Measurements from ENCODE around the gene AP2A1. TPM values are rescaled to one million over a fixed set of nuclear protein-coding genes. Genes with fewer than 3 reads are reported as not detected.

AP2A1 gene
- total and polyA plus RNA-seq, 2 of the 13 experiments (the other 11 are each of a cell fraction or from before 2014, with no cell fraction given), result 22.7 to 39.7 TPM

- no peak for TF ChIP-seq MAZ (IDR thresholded peaks at IDR 0.05; ENCODE audit: borderline replicate concordance, low read depth, low read length)
- no peak for TF ChIP-seq MAZ (CRISPR knock-in tag; IDR thresholded peaks at IDR 0.05; ENCODE audit: low read depth)
- TF ChIP-seq ZNF644 (CRISPR knock-in tag; IDR thresholded peaks at IDR 0.05; ENCODE audit: low read depth), result no peak
These were observed 66.8 kb downstream of the AP2A1 start (continued) for GRCh38 chr19:49833599-49833998.

- H3K36me3 ChIP-seq (replicated peaks in 1 of 2; ENCODE audit: control insufficient read depth in 1 of 2, insufficient read depth in 2 of 2, low read length in 2 of 2), result peaks cover 28 to 72% of the 10 kb centered on the region in 2 experiments
- H2AFZ ChIP-seq (ENCODE audit: low read length), result no peak overlapping the region
- in situ Hi-C loops (cut with HindIII; ENCODE audit: extremely low pct_ligation_motif_present, low pct_unique_long_range_greater_than_20kb) (no loop called here), intact Hi-C loops (cut with micrococcal nuclease; ENCODE audit: unreplicated experiment) (no loop called here)
- ChIA-PET CTCF (ENCODE audit: low intra/inter-chr PET ratio, low total read pairs) (no interaction called here), POLR2A (no interaction called here)
- no peak overlapping the region for H3K4me3 ChIP-seq (replicated peaks in 1 of 3; ENCODE audit: insufficient read depth in 1 of 3, low read depth in 2 of 3, low read length in 3 of 3)
- no peaks in the 10 kb centered on the region for H3K4me1 ChIP-seq (ENCODE audit: insufficient read depth, low read length)
- DNase-seq (ENCODE audit: low spot score) (no peak), FAIRE-seq (no peak), ATAC-seq (no peak; the same call in 2 of the 3 replicates)
- no peaks in the 10 kb centered on the region for H3K79me2 ChIP-seq (ENCODE audit: insufficient read depth, low read length)
- H3K27me3 ChIP-seq (ENCODE audit: control insufficient read depth in 1 of 2, insufficient read depth in 2 of 2, low read length in 2 of 2), result no peaks in the 10 kb centered on the region
- no peak overlapping the region for H3K4me2 ChIP-seq (ENCODE audit: low read depth, low read length)
- no peaks in the 10 kb centered on the region for H3K9me3 ChIP-seq (ENCODE audit: low read length)
- TF ChIP-seq E2F2 (CRISPR knock-in tag; IDR thresholded peaks at IDR 0.05; ENCODE audit: borderline replicate concordance) (no peak), NRL (CRISPR knock-in tag; IDR thresholded peaks at IDR 0.05; ENCODE audit: borderline replicate concordance) (no peak)
- H3K27ac ChIP-seq (ENCODE audit: extremely low read length, insufficient read depth, low read length), result no peak overlapping the region
- 96% methylated on average over 12 of the region's 12 CpGs for WGBS (ENCODE audit: low lambda C conversion rate)
- no TSS peak for BruUV-seq (replicated peaks)
- H3K9ac ChIP-seq (ENCODE audit: insufficient read depth, low read depth, low read length), result no peak overlapping the region
- no peaks in the 10 kb centered on the region for H4K20me1 ChIP-seq (ENCODE audit: insufficient read depth, low read length)
These were observed 68.8 kb downstream of the AP2A1 start for GRCh38 chr19:49835562-49835961.
